GM19372 (cell line): Measurements from ENCODE around the gene TMEM217.

ENCODE experiments used
- ATAC-seq: cut with Tn5 transposase; IDR thresholded peaks from one replicate; pipeline ENCODE4 v1.9.1; 2021; ENCODE audit warnings: mild to moderate bottlenecking, low read depth, moderate library complexity; ENCODE audit not compliant: unreplicated experiment

The TMEM217 gene

DNA sequence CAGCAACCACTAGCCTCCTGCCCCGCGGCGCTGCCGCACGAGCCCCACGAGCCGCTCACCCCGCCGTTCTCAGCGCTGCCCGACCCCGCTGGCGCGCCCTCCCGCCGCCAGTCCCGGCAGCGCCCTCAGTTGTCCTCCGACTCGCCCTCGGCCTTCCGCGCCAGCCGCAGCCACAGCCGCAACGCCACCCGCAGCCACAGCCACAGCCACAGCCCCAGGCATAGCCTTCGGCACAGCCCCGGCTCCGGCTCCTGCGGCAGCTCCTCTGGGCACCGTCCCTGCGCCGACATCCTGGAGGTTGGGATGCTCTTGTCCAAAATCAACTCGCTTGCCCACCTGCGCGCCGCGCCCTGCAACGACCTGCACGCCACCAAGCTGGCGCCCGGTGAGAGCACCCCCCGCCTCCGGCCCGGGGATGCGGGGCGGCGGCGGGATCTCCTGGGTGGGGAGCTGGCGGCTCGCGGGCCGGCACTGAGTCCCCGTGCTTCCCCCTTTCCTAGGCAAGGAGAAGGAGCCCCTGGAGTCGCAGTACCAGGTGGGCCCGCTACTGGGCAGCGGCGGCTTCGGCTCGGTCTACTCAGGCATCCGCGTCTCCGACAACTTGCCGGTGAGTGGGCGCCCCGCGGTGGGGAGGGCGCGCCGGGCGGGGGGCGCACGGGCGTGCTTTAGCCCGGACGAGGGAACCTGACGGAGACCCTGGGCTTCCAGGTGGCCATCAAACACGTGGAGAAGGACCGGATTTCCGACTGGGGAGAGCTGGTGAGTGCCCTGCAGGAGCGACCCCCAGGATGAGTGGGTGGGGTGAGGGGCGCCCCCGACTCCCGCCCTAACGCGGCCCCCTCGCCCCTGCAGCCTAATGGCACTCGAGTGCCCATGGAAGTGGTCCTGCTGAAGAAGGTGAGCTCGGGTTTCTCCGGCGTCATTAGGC lies 87.4 kb downstream of the TMEM217 start:
- ATAC-seq, result peak; percentile 29

DNA sequence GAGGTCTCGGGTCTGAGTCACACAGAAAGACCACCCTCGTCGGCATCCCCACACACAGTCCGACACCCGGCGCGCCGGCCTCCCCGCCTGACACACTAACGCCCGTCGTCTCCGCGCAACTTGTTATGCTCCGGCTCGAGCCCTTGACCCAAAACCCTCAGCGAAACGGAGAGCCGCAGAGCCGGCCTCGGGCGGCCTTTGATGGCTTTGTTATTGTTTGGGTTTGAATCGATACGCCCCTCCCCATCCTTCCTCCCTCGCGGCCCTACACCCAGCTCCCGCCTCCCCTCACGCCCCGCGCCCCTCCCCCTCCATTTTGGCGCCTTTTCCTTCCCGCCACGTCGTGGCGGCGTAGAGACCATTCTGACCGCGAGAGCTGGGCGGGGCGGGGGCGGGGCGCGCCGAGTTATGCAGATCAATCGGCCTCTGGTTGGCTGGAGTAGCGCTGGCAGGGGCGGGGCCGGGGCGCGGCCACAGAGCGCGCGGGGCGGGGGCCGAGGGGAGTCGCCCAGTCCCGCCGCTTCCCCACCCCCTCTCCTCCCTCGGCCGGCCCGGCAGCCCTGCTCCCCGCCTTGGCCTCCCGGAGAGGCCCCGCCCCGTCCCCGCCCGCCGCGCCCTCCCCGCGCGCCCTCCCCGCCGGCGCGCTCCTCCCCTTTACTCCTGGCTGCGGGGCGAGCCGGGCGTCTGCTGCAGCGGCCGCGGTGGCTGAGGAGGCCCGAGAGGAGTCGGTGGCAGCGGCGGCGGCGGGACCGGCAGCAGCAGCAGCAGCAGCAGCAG lies 88.3 kb downstream of the TMEM217 start, which contains the start of gene PIM1:
PIM1 (plus strand) TSS at position 657 of the 777 bp plus-strand sequence. CDS start 424 bp downstream, outside the sequence.
- ATAC-seq, result peak; percentile 76

DNA sequence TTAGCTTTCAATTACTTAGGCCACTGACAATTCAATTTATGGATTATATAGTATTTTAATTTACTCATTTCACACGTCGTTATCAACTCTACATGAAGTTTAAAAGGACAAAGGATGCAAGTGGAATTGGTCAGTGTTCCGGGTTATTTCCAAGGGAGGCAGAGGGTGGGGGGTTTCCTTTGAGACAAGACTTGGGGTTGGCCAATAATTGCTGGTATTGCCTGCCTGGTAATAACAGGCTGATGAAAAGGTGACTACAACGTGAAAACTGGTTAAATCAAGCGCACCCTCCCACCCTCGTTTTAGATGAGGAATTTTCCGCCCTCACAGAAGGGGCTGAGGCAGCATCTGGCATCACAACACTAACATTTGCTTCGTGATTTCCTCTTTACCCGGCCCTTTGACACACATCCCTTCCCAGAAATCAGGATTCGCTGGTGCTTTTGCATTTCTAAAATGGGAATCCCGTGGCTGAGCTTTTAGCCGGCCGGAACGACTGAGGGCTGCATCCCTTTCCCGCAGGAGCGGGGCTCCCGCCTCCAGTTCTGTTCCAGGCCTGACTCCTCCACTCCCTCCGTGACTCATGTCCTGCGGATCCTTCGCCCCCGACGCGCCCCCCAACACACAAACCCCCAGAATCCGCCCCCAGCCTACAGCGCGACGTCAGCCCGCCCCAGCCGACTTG lies 89.0 kb downstream of the TMEM217 start:
- ATAC-seq, result no peak

DNA sequence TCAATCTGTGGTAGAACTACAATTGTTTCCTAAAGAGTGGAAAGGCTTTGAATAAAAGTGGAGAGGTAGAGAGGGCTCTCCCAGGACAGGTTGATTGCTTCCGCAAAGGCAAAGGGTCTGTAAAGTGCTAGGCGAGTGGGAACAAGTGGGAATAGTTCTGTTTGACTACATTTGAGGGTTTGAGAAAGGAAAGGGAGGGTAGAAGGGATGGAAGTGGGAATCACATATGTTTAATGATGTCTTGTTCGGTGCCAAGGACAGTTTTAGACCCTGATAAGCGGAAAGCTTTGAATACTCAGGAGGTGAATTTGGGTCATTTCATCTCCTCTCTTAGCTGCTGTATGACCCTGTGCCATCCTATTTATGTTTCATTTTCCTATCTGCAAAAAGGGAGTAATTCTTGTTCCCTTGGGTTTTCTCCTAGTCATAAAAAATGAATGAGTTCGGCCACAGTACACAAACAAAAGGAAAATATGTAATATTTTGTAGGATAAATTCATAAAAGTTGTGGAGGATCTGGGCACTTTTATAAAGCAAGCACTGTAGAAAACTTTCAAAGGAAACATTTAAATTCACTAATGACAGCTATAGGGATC lies 89.7 kb downstream of the TMEM217 start:
- ATAC-seq, result no peak

DNA sequence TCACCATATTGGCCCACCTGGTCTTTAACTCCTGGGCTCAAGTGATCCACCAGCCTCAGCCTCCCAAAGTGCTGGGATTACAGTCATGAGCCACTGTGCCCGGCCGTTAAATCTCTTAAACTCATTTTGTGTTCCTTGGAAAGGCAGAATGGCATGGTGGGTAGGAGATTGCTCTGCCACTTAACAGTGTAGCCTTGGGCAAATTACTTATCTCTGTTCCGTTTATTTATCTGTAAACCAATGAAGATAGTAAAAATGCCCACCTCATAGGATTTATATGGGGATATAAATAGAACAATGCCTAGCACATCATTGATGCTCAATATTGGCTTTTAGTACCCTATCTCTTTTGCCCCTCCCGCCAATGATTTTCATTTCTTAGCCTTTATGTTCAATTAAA lies 95.2 kb downstream of the TMEM217 start:
- no peak for ATAC-seq
